ENCODE data around the gene IRX5.

IRX5 gene

GRCh38 chr16:54935266-54935968 lies 4.8 kb downstream of the IRX5 start:
- no peak for DNase-seq (ENCODE audit: low read depth)
- H3K4me3 ChIP-seq (ENCODE audit: low read depth, low read length): no peak overlapping the region
- no peak for TF ChIP-seq CTCF (IDR thresholded peaks at IDR 0.05; ENCODE audit: low read depth, low read length, missing control alignments)

- H3K4me3 ChIP-seq (ENCODE audit: low read depth, low read length): no peak overlapping the region
- no peak for TF ChIP-seq CTCF (IDR thresholded peaks at IDR 0.05; ENCODE audit: low read depth, low read length, missing control alignments)
These were observed 5.7 kb downstream of the IRX5 start for GRCh38 chr16:54936201-54936978.

GRCh38 chr16:54936979-54937670 lies 6.5 kb downstream of the IRX5 start:
- H3K4me3 ChIP-seq (ENCODE audit: low read depth, low read length): no peak overlapping the region; the same call in 1 of the 2 replicates
- no peak for DNase-seq (ENCODE audit: low read depth)
- TF ChIP-seq CTCF (IDR thresholded peaks at IDR 0.05; ENCODE audit: low read depth, low read length, missing control alignments): peak; percentile 59

More at GRCh38 chr16:54936201-54936978, 5.7 kb downstream of the IRX5 start:
- DNase-seq (ENCODE audit: low read depth): no peak

GRCh38 chr16:54937671-54938211 lies 7.1 kb downstream of the IRX5 start:
- TF ChIP-seq CTCF (IDR thresholded peaks at IDR 0.05; ENCODE audit: low read depth, low read length, missing control alignments): no peak
- DNase-seq (ENCODE audit: low read depth): no peak
- no peak overlapping the region for H3K4me3 ChIP-seq (ENCODE audit: low read depth, low read length)

GRCh38 chr16:54938212-54939028 lies 7.8 kb downstream of the IRX5 start:
- no peak overlapping the region for H3K4me3 ChIP-seq (ENCODE audit: low read depth, low read length)
- no peak for TF ChIP-seq CTCF (IDR thresholded peaks at IDR 0.05; ENCODE audit: low read depth, low read length, missing control alignments)
- no peak for DNase-seq (ENCODE audit: low read depth)

GRCh38 chr16:54939029-54939346 lies 8.3 kb downstream of the IRX5 start:
- no peak overlapping the region for H3K4me3 ChIP-seq (ENCODE audit: low read depth, low read length)
- DNase-seq (ENCODE audit: low read depth): no peak
- TF ChIP-seq CTCF (IDR thresholded peaks at IDR 0.05; ENCODE audit: low read depth, low read length, missing control alignments): no peak
